Neural crest cell (in vitro differentiated cells): ENCODE data around the gene RETN. TPM values are rescaled to one million over a fixed set of nuclear protein-coding genes. Genes with fewer than 3 reads are reported as not detected.
A peak's percentile ranks its signal among the peaks of the same experiment; 100 is the strongest.

Experiments
- DNase-seq: peaks from one replicate; pipeline ENCODE4 v3.0.0; 2021; ENCODE audit warnings: low read depth, mixed read lengths, low spot score
- H3K27ac Mint-ChIP-seq: one replicate; pipeline ENCODE4 v1.8.0; 2021; ENCODE audit warnings: mild to moderate bottlenecking, mixed read lengths; ENCODE audit not compliant: unreplicated experiment
- H3K27me3 Mint-ChIP-seq: 2 replicates; pipeline ENCODE4 v1.8.0; 2021; ENCODE audit warnings: low read depth, mild to moderate bottlenecking, mixed read lengths
- H3K36me3 Mint-ChIP-seq: 2 replicates; pipeline ENCODE4 v1.8.0; 2021; ENCODE audit warnings: low read depth, mild to moderate bottlenecking, mixed read lengths
- H3K4me1 Mint-ChIP-seq: 2 replicates; pipeline ENCODE4 v1.8.0; 2021; ENCODE audit warnings: mixed read lengths
- H3K4me3 Mint-ChIP-seq: one replicate; pipeline ENCODE4 v1.8.0; 2021; ENCODE audit warnings: mild to moderate bottlenecking, mixed read lengths
- H3K9me3 Mint-ChIP-seq: 2 replicates; pipeline ENCODE4 v1.8.0; 2021; ENCODE audit warnings: mixed read lengths
- total RNA-seq: library from RNA; stranded (reverse); gene quantifications from 2 replicates; pipeline ENCODE4 v1.2.1, GENCODE V29; 2021
- TF ChIP-seq, protein P1 (sequence below): fragments of 200-600 bp; sonication (generic); conservative IDR thresholded peaks from 2 replicates; pipeline ENCODE4 v1.5.0; 2021; ENCODE audit warnings: antibody characterized with exemption, mild to moderate bottlenecking

Gene RETN
- total RNA-seq, 1 donor from 2014 or later: not detected

GRCh38 chr19:7648265-7649014, 20.4 kb upstream of the RETN start:
- H3K27me3 Mint-ChIP-seq: peaks cover 30% of the 10 kb centered on the region
- TF ChIP-seq, protein P1, sequence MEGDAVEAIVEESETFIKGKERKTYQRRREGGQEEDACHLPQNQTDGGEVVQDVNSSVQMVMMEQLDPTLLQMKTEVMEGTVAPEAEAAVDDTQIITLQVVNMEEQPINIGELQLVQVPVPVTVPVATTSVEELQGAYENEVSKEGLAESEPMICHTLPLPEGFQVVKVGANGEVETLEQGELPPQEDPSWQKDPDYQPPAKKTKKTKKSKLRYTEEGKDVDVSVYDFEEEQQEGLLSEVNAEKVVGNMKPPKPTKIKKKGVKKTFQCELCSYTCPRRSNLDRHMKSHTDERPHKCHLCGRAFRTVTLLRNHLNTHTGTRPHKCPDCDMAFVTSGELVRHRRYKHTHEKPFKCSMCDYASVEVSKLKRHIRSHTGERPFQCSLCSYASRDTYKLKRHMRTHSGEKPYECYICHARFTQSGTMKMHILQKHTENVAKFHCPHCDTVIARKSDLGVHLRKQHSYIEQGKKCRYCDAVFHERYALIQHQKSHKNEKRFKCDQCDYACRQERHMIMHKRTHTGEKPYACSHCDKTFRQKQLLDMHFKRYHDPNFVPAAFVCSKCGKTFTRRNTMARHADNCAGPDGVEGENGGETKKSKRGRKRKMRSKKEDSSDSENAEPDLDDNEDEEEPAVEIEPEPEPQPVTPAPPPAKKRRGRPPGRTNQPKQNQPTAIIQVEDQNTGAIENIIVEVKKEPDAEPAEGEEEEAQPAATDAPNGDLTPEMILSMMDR: no peak
- H3K4me1 Mint-ChIP-seq: peaks cover 8% of the 10 kb centered on the region
- no peak overlapping the region for H3K27ac Mint-ChIP-seq
- H3K9me3 Mint-ChIP-seq: no peaks in the 10 kb centered on the region
- H3K4me3 Mint-ChIP-seq: no peak overlapping the region
- DNase-seq: no peak
- no peaks in the 10 kb centered on the region for H3K36me3 Mint-ChIP-seq

DNA sequence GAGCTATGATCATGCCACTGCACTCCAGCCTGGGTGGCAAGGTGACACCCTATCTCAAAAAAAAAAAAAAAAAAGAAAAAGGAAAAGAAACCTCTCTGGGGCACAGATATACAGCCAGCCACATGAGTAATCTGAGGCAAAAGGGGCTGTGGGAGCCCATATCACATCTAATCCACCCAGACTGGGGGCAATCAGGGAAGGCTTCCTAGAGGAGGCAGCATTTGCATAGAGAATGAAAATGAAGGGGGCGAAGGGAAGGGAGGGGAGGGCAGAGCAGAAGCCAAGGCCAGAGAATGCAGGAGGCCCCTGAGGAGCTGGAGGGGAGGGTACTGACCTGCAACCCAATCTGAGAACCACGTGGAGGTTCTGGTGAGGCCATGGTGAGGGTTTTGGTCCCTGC, 18.7 kb upstream of the RETN start:
- H3K9me3 Mint-ChIP-seq: no peaks in the 10 kb centered on the region
- DNase-seq: no peak
- peaks cover 35% of the 10 kb centered on the region for H3K27me3 Mint-ChIP-seq
- H3K4me3 Mint-ChIP-seq: no peak overlapping the region
- TF ChIP-seq, protein P1: no peak
- H3K36me3 Mint-ChIP-seq: no peaks in the 10 kb centered on the region
- peaks cover 8% of the 10 kb centered on the region for H3K4me1 Mint-ChIP-seq
- H3K27ac Mint-ChIP-seq: no peak overlapping the region

DNA sequence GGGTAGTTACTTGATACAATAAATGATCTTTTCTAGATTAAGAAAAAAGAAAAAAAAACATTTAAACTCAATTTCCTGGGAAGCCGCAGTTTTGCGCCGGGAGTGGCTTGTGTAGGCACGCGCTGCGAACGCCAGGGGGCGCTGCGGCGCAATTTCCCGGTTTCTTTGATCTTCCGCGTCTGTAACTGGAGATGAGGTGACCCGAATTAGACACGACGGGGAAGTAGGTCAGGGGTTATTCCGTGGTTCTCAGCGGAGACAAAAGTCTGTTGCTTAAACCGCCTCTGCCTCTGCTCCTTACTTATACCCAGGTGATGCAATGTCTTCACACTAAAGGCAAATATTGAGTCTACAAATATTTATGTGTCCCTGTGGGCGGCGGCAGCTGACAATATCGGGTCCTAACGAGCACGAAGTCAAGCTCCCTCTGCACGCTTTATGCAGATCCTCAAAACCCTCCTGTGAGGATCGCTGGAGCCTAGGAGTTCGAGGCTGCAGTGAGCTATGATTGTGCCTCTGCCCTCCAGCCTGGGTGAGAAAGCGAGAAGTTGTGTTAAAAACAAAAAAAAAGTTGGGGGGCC, 16.7 kb upstream of the RETN start:
- TF ChIP-seq, protein P1: peak; percentile 100
- no peaks in the 10 kb centered on the region for H3K9me3 Mint-ChIP-seq
- DNase-seq: peak; percentile 96
- H3K4me3 Mint-ChIP-seq: peak overlapping the region; percentile 24
- peak overlapping the region; percentile 4 for H3K27ac Mint-ChIP-seq
- H3K36me3 Mint-ChIP-seq: no peaks in the 10 kb centered on the region
- peaks cover 8% of the 10 kb centered on the region for H3K4me1 Mint-ChIP-seq
- peaks cover 39% of the 10 kb centered on the region for H3K27me3 Mint-ChIP-seq

DNA sequence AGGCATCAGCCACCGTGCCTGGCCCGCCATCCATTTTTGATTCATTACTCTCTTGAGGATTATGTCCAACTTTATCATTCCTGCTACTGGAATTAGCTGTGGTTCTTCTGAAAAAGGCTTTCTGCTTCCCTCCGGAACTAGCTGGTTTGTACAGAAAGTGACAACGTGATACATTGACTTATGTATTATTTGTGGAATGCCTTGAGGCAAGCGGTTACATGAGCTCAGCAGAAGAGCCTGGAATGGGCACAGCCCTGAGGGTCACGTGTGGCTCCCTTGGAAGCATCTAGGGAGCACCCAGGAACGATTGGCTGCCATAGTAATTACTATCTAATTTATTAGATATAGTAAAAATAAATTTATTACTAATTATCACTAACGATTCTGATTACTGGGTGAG, 14.4 kb upstream of the RETN start:
- peaks cover 13% of the 10 kb centered on the region for H3K4me1 Mint-ChIP-seq

GRCh38 chr19:7655581-7655980, 13.3 kb upstream of the RETN start:
- Mint-ChIP-seq H3K4me1 (peaks cover 13% of the 10 kb centered on the region), H3K27me3 (peaks cover 35% of the 10 kb centered on the region), H3K4me3 (no peak overlapping the region), H3K36me3 (no peaks in the 10 kb centered on the region), H3K9me3 (no peaks in the 10 kb centered on the region), H3K27ac (no peak overlapping the region)
- TF ChIP-seq, protein P1: no peak
- no peak for DNase-seq

More for the DNA sequence above, 14.4 kb upstream of the RETN start:
- no peak overlapping the region for H3K27ac Mint-ChIP-seq
- H3K27me3 Mint-ChIP-seq: peaks cover 40% of the 10 kb centered on the region
- H3K4me3 Mint-ChIP-seq: no peak overlapping the region
- no peaks in the 10 kb centered on the region for H3K9me3 Mint-ChIP-seq
- TF ChIP-seq, protein P1: no peak
- DNase-seq: no peak
- H3K36me3 Mint-ChIP-seq: no peaks in the 10 kb centered on the region
